ENCODE measurements around the gene TUBD1. TPM values are rescaled to one million over a fixed set of nuclear protein-coding genes. Genes with fewer than 3 reads are reported as not detected.

Gene TUBD1
- total RNA-seq (2022; extraction: Qiagen RNA extraction; ENCODE audit: low read depth) = 13.3 to 17.2 TPM (median 14.1 TPM) in 5 replicates

DNA sequence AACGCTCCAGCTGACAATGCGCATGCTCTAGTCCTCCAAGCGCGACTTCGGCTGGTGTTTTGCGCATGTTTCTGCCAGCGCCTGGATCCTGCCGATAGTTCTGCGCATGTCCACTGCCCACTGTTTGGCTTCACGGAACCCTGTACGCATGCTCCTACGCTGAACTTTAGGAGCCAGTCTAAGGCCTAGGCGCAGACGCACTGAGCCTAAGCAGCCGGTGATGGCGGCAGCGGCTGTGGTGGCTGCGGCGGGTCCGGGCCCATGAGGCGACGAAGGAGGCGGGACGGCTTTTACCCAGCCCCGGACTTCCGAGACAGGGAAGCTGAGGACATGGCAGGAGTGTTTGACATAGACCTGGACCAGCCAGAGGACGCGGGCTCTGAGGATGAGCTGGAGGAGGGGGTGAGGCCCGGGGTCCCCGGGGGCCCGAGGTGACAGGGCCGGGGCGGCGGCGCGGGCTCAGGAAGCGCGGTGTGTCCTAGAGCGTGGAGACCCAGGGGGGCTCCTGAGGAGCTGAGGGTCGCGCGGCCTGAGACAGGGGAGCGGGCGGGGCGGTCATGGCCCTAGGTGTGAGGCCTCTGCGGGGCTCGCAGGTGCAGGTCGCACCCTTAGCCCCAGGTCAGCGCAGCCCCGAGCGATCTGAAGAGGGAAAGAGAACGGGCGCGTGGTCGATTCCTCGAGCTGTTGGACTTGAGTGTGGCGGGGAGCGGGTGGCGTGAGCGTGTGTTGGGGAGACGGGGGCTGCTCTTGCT, at the start of gene TUBD1, which contains the start of gene RPS6KB1:
Gene TUBD1 (minus strand): TSS at position 20 of the 752 bp plus-strand sequence. CDS start 1,941 bp downstream, outside the sequence.
Gene RPS6KB1 (plus strand): TSS at position 198 of the 752 bp plus-strand sequence. CDS start 64 bp downstream, at position 262.

Other genes with a start within 250 kb of the TUBD1 start
- 106 to 123 TPM (median 112 TPM) in 5 replicates for gene PTRH2, start 185.5 kb downstream of the TUBD1 start, total RNA-seq (2022; extraction: Qiagen RNA extraction; ENCODE audit: low read depth)
- gene VMP1, start 185.3 kb downstream of the TUBD1 start, total RNA-seq (2022; extraction: Qiagen RNA extraction; ENCODE audit: low read depth) = 135 to 235 TPM (median 159 TPM) in 5 replicates
- gene RPS6KB1, start 178 bp upstream of the TUBD1 start, total RNA-seq (2022; extraction: Qiagen RNA extraction; ENCODE audit: low read depth) = 41.6 to 61.2 TPM (median 46.5 TPM) in 5 replicates
- 12.4 to 15.7 TPM (median 14.4 TPM) in 5 replicates for gene RNFT1, start 71.8 kb upstream of the TUBD1 start, total RNA-seq (2022; extraction: Qiagen RNA extraction; ENCODE audit: low read depth)
- gene HEATR6, start 186.0 kb upstream of the TUBD1 start, total RNA-seq (2022; extraction: Qiagen RNA extraction; ENCODE audit: low read depth) = 15.9 to 22.1 TPM (median 18.9 TPM) in 5 replicates